Stimulated activated CD8-positive, alpha-beta memory T cell treated with anti-CD3 and anti-CD28 coated beads, Interleukin-7, amount 100 ng/mL, for 1 hour (primary cell): ENCODE data around the gene VAMP2.

Source experiments
- DNase-seq, 2 donors: peaks; one replicate each; pipeline ENCODE4 v3.0.0-alpha.2; 2020; ENCODE audit warnings: low read depth in 2 of 2

Gene VAMP2

DNA sequence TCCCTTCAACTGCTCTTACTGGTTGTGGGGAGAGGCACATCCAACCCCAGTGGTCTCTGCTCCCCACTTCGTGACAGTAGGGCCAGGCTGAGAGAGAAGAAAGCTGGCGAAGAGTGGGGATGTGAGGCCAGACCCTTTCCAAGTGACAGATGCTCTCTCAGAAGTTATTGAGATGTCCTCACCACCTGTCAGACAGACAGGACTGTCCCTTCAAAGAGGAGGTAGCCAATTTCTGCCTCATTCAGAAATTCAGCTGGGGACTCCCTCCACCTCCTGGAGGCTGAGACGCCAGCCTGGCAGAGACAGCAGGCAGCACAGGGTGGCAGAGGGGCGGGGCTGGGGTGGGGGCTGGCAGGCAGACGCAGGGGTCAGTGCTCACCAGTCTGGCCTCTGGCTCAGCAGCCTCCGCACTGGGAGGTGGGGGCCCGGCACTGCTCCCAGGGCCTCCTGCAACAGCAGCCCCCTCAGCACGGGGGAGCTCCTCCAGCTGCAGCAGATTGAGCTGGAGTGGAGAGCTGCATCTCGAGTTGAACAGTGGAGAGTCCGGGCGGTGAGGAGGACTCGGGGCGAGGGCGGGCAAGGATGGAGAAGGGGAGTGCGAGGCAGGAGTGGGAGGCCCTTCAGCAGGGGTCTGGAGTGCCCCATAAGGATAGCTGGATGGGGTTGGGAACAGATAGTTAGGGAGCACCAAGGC lies 19.7 kb downstream of the VAMP2 start:
- no peak for DNase-seq

- DNase-seq, result no peak
Measured at GRCh38 chr17:8142158-8142886, 20.4 kb downstream of the VAMP2 start.

DNA sequence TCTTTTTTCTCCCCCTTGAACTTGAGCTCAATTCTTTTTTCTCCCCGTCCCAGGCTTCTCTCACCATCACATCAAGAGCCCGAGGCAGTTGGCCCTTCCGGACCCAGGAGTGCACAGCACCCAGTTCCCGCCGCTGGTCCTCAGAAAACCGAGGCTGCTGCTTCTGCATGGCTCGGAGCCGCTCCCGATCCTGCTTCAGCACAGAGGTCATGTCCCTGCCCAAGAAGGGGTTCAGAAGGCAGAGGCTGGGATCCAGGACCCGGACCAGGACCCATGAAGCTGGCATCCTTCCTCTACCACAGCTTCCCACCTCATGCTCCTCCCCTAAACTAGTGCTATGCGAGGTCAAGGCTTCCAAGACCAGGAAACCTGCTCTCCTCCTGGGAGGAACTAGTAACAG lies 21.0 kb downstream of the VAMP2 start:
- DNase-seq, result no peak

DNA sequence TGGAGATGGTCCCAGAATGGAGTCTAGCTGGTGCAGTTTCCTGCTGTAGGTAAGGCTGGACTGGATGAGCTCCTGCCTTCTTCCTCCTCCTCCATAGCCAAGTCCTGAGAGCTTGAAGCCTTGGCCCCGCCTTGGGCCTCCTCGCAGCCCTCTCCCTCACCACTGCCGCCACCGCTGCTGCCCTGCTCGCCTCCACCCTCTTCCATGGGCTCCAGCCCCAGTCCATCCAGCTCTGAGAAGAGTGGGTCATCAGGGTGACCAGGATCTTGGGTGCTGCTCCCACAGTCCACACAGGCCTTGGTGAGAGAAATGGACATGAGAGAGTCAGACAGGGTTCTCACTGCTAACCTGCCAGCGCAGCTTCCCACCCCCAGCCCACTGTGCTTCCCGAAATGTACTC lies 21.7 kb downstream of the VAMP2 start:
- DNase-seq, result no peak

- no peak for DNase-seq
Measured at GRCh38 chr17:8140065-8141029, 22.4 kb downstream of the VAMP2 start.

DNA sequence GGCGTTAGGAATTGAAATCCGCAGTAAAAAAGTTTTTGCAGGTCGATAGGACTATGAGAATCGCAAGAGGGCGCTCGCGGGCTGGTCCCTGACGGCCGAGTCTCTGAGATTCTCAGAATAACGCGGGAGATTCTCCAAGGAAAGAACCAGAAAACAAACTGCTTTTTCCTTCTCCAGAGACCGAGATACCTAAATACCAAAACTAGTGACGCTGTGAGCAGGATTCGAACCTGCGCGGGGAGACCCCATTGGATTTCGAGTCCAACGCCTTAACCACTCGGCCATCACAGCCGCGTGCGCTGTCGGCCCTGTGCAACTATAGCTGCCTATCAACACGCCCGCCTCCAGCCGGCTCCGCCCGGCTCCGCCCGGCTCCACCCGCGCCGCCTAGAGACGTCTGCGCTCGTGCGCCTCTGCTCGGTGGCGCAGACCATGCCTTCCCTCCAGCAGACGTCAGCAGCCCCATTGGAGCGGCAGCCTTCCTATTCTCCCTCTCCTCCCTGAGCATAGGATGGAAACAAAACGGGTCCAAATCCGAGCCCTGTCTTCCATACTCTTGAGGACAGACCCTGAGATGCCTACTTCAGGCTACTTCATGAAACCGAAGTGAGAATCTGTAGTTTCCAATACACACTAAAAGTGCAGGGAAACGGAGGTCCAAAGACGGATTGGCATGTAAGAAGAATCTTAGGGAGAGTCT lies 23.9 kb downstream of the VAMP2 start:
- peak; percentile 94 to 95 for DNase-seq

- DNase-seq, result no peak
Measured at GRCh38 chr17:8138374-8138671, 24.4 kb downstream of the VAMP2 start.

DNA sequence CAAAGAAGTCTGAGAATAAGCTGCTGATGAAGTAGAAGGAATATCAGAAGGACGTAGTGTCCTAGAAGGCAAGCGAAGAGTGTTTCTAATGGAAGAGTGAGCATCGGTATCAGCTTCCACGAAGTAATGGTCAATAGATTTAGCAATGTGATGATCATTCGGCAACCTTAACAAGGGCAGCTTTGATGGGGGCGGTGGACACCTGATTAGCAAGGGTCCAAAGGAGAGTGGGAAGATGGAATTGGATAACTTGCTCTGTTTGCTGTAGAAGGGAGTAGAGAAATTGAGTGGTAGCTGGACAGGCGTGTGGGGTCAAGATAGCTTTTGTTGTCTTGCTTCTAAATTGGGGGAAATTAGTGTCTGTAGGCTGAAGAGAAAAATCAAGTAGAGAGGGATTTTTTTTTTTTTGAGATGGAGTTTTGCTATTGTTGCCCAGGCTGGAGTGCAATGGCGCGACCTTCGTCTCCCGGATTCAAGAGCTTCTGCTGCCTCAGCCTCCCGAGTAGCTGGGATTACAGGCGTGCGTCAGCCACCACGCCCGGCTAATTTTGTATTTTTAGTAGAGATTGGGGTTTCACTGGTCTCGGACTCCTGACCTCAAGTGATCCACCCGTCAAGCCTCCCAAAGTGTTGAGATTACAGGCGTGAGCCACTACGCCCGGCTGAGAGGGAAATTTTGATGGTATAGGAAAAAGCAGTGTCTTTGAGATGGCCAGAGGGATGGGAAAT lies 24.9 kb downstream of the VAMP2 start:
- no peak for DNase-seq

DNA sequence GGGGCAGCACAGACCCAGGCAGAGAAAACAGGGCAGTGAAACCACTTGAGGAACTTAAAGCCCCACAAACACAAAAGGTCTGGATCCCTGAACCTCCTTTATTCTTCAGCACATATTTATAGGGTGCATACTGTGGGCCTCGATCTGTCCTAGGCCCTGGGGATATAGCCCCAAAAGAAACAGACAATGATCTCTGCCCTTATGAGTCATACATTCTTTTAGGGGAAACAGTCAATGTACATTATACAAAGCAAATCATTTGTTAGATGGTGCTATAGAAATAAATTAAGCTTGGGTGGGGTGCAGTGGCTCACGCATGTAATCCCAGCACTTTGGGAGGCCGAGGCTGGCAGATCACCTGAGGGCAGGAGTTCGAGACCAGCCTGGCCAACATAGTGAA lies 28.8 kb downstream of the VAMP2 start:
- no peak for DNase-seq

GRCh38 chr17:8133399-8133798 lies 29.3 kb downstream of the VAMP2 start:
- DNase-seq, result no peak

DNA sequence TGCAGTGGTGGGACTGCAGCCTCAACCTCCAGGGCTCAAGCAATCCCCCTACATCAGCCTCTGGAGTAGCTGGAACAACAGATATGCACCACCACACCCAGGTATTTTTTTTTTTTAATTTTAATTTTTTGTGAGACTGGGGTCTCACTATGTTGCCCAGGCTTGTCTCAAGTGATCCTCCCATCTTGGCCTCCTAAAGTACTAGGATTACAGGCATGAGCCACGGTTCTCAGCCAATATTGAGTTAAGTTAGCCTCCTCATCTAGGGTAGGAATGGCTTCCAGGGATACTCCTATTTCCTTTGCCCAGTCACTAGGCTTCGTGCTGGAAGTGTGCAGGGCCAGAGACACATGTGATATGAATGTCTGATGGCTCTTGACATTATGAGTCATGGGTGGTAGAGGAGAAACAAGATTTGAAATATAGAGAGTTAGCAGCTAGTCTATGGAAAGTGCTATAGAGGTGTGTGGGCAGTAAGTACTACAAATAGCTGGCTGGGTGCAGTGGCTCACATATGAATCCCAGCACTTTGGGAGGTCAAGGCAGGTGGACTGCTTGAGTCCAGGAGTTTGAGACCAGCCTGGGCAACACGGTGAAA lies 30.8 kb downstream of the VAMP2 start:
- DNase-seq, result no peak

DNA sequence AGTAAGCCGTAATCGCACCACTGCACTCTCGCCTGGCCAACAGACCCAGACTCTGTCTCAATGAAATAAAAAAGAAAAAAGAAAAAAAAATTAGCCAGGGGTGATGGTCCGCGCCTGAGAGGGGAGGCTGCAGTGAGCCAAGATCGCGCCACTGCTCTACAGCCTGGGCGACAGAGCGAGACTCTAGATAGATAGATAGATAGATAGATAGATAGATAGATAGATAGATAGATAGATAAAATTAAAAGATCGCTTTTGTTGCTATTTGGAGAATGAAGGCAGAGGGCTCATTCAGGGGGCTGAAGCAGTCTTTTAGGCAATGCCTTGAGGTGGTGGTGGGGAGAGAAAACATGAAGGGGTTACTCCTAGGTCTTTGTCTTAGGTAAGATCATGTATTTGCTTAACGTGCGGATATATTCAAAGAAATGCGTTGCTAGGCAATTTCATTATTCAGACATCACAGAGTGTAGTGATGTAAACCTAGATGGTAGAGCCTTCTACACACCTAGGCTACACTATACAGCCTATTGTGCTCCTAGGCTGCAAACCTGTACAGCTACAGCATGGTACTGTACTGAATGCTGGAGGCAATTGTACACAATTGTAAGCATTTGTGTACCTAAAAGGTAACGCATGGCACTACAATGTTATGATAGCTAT lies 34.5 kb downstream of the VAMP2 start:
- no peak for DNase-seq

GRCh38 chr17:8126491-8127066 lies 36.2 kb downstream of the VAMP2 start:
- DNase-seq, result no peak

DNA sequence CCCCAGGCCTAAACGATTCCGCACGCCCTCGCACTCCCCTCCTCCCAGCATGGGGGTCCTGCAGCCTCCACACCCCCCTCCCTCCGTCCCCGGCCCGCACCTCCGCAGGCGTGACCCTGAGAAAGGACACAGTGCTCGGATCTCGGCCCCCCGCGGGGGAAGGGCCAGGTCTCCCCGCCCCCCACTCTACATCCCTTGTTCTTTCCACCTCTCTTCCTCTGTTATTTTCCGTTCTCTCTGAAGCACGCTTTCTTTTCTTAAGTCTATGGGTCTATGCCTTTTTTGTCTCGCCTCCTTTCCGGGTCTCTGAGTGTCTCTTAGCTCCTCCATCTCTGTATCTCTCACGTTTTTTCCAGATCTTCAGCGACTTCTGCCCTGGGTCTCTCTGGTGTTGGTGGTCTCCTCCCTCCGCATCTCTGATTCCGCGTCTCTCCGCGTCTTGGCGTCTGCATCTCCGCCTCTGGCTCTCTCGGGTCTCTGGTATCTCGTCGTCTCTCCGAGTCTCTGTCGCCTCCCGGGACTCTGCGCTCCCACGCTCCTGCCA lies 36.7 kb downstream of the VAMP2 start:
- no peak for DNase-seq

DNA sequence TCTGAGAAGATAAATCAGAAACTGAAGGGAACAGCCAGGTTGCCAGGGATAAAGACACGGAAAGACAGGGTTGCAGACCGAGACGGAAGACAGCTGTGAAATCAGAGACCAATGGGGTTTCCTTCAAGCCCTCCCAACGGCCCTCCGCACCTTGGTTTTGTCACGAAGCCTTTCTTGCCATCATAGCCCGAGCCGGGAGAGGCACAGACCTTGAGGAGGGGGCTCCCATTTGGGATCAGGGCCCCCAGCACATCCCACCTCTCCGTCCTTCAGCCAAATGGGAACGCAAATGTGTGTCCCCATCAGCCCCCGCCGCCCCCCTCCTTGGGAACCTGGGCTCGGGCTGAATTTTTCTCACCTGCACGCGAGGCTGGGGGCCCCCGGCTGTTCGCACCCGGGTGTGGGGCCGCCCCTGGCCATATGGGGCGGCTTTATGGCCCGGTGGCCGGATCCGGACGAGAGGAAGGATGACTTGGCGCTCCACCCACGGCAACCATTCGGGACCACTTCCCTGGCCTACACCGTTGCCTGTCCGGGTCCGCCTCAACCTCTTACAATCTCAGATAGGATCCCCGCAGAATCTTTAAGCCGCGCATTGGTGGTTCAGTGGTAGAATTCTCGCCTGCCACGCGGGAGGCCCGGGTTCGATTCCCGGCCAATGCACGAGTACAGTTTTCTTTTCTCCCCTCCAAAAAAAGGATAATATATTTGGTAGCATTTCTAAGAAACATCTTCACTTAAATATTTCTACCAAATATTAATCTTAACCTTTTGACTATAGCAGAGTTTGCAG lies 37.4 kb downstream of the VAMP2 start:
- peak; percentile 85 to 86 for DNase-seq

GRCh38 chr17:8124350-8125153 lies 38.2 kb downstream of the VAMP2 start:
- no peak for DNase-seq

DNA sequence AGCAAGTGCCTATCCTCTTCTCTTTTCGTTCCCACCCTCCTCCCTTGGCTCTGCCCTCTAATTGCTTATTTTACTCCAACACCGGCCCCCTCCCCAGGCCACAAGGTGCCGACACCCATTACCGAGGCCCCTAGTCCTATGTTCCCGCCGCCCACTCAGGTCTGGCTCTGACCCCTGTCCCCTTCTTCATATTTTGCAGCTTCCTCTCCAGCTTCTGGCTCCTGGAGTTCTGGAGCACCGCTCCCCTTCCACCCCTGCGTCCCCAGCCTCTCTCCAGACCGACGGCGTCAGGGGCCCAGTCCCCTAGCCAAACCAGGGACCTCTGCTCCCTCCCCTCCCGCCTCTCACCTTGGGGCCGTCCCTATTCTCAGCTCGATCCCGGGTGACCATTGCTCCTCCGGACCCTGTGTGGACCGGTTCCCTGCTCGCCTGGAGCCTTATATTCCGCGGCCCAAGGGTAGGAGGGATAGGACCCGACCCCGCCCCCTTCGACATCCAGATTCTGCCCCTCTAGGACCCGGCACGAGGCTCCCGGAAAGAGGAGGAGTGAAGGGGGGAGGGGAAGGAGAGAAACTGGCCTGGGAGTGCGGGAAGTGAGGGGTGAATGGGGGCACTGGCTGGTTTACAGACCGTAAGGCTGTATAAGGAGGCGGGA lies 38.9 kb downstream of the VAMP2 start, which contains the start of gene HES7:
HES7 (minus strand) TSS at position 412 of the 655 bp plus-strand sequence; CDS start at position 390, 22 bp downstream.
- DNase-seq, result no peak
